Natural killer cell (primary cell): ENCODE data around the gene RAB3C. TPM values are rescaled to one million over a fixed set of nuclear protein-coding genes. Genes with fewer than 3 reads are reported as not detected.

ENCODE experiments used
- ATAC-seq, 3 donors: fragments of 150-1000 bp in 2 of 3; fragments of 200-7000 bp in 1 of 3; cut with Tn5 transposase; 1 replicate in 1 of 3; 2 replicates in 2 of 3; pipeline ENCODE4 v1.10.0; 2021; ENCODE audit warnings: mild to moderate bottlenecking in 2 of 3, moderate library complexity in 2 of 3
- DNase-seq, 2 donors: peaks; one replicate each; pipeline versions ENCODE4 v3.0.0 to v3.0.0-alpha.2; 2013 to 2021; ENCODE audit warnings: mixed read lengths in 1 of 2
- H3K27ac ChIP-seq: one replicate; pipeline ENCODE4 v1.5.1; 2013; ENCODE audit warnings: mild to moderate bottlenecking, low read length
- H3K27me3 ChIP-seq: one replicate; pipeline ENCODE4 v1.6.1; 2013; ENCODE audit warnings: low read length; ENCODE audit not compliant: control insufficient read depth, insufficient read depth
- H3K36me3 ChIP-seq: one replicate; pipeline ENCODE4 v1.6.1; 2013; ENCODE audit warnings: low read length; ENCODE audit not compliant: control insufficient read depth, insufficient read depth
- H3K4me1 ChIP-seq: one replicate; pipeline ENCODE4 v1.6.1; 2013; ENCODE audit warnings: low read length; ENCODE audit not compliant: control insufficient read depth, insufficient read depth
- H3K4me3 ChIP-seq: one replicate; pipeline ENCODE4 v1.5.1; 2013; ENCODE audit warnings: low read length
- H3K9me3 ChIP-seq: one replicate; pipeline ENCODE4 v1.6.1; 2013; ENCODE audit warnings: low read length; ENCODE audit not compliant: control insufficient read depth, insufficient read depth
- H3K27ac Mint-ChIP-seq, 2 donors: one replicate each; pipeline ENCODE4 v1.8.0; 2022; ENCODE audit warnings: mild to moderate bottlenecking in 2 of 2, mixed read lengths in 2 of 2, moderate library complexity in 1 of 2
- H3K27me3 Mint-ChIP-seq, 2 donors: one replicate each; pipeline ENCODE4 v1.8.0; 2022; ENCODE audit warnings: low read depth in 2 of 2, mixed read lengths in 2 of 2
- H3K36me3 Mint-ChIP-seq: one replicate; pipeline ENCODE4 v1.8.0; 2022; ENCODE audit warnings: mixed read lengths
- H3K4me1 Mint-ChIP-seq, 2 donors: one replicate each; pipeline ENCODE4 v1.8.0; 2022; ENCODE audit warnings: mixed read lengths in 2 of 2
- H3K4me3 Mint-ChIP-seq: one replicate; pipeline ENCODE4 v1.8.0; 2022; ENCODE audit warnings: mild to moderate bottlenecking, moderate library complexity, mixed read lengths
- H3K9me3 Mint-ChIP-seq, 2 donors: one replicate each; pipeline ENCODE4 v1.8.0; 2022; ENCODE audit warnings: mixed read lengths in 2 of 2
- CTCF ChIP-seq: fragments of 200-600 bp; IDR thresholded peaks from one replicate; pipeline ENCODE4 v1.8.0; 2022; ENCODE audit warnings: antibody characterized with exemption
- whole genome bisulfite sequencing: methylation state at CpG from one replicate; pipeline ENCODE4 v1.1.7; 2013; ENCODE audit warnings: missing lambda C conversion rate; ENCODE audit not compliant: insufficient coverage; 5-methylcytosine and 5-hydroxymethylcytosine counted together
- intact Hi-C: fragments of 100-400 bp; cut with micrococcal nuclease; formaldehyde crosslinking; loops from one replicate; pipeline ENCODE4 v1.14.2; 2022
- total RNA-seq, 4 donors: library from RNA; stranded (reverse); fragments of 120-200 nt in 1 of 4; gene quantifications; one replicate each; pipeline versions ENCODE4 v1.2.3 to v1.2.4, GENCODE V29; 2013 to 2022

RAB3C gene
- total RNA-seq, 3 donors from 2014 or later (not counting 1 experiment from before 2014, with no cell fraction given): 0.05 TPM; not detected in 2

- H3K9me3 Mint-ChIP-seq: no peaks in the 10 kb centered on the region
- no peak overlapping the region for H3K4me3 Mint-ChIP-seq
- H3K27ac ChIP-seq: no peak overlapping the region
- no peak overlapping the region for H3K27ac Mint-ChIP-seq
- DNase-seq (no peak), ATAC-seq (no peak)
- no peaks in the 10 kb centered on the region for H3K36me3 ChIP-seq
- no peaks in the 10 kb centered on the region for H3K4me1 Mint-ChIP-seq
- intact Hi-C loops: no loop called here
- H3K4me1 ChIP-seq: no peaks in the 10 kb centered on the region
- H3K27me3 ChIP-seq: no peaks in the 10 kb centered on the region
- peaks cover 3 to 15% of the 10 kb centered on the region in 2 donors for H3K27me3 Mint-ChIP-seq
- no peak overlapping the region for H3K4me3 ChIP-seq
- H3K9me3 ChIP-seq: no peaks in the 10 kb centered on the region
- H3K36me3 Mint-ChIP-seq: no peaks in the 10 kb centered on the region
- 88% methylated on average over 2 of the region's 2 CpGs for WGBS
- no peak for TF ChIP-seq CTCF
Measured at GRCh38 chr5:58773744-58774441, 191.0 kb downstream of the RAB3C start.

GRCh38 chr5:58774937-58775336, 192.1 kb downstream of the RAB3C start:
- Mint-ChIP-seq H3K27ac (no peak overlapping the region), H3K4me3 (no peak overlapping the region), H3K4me1 (no peaks in the 10 kb centered on the region), H3K9me3 (no peaks in the 10 kb centered on the region), H3K27me3 (peaks cover 4 to 15% of the 10 kb centered on the region in 2 donors), H3K36me3 (no peaks in the 10 kb centered on the region)
- Histone ChIP-seq H3K4me1 (no peaks in the 10 kb centered on the region), H3K27me3 (no peaks in the 10 kb centered on the region), H3K36me3 (no peaks in the 10 kb centered on the region), H3K27ac (no peak overlapping the region), H3K9me3 (no peaks in the 10 kb centered on the region), H3K4me3 (no peak overlapping the region)
- intact Hi-C loops: no loop called here
- DNase-seq: no peak
- WGBS: 81% methylated on average over 2 of the region's 2 CpGs
- TF ChIP-seq CTCF: no peak
- ATAC-seq: no peak

- Mint-ChIP-seq H3K27ac (no peak overlapping the region), H3K4me3 (no peak overlapping the region), H3K27me3 (peaks cover 4 to 15% of the 10 kb centered on the region in 2 donors), H3K9me3 (no peaks in the 10 kb centered on the region), H3K4me1 (no peaks in the 10 kb centered on the region), H3K36me3 (no peaks in the 10 kb centered on the region)
- H3K4me3 ChIP-seq: no peak overlapping the region
- H3K27me3 ChIP-seq: no peaks in the 10 kb centered on the region
- ATAC-seq: no peak
- H3K4me1 ChIP-seq: no peaks in the 10 kb centered on the region
- no peak for TF ChIP-seq CTCF
- no CpG with 5 or more reads among the region's 2 CpGs for WGBS
- no peak for DNase-seq
- intact Hi-C loops: no loop called here
- H3K9me3 ChIP-seq: no peaks in the 10 kb centered on the region
- no peak overlapping the region for H3K27ac ChIP-seq
- H3K36me3 ChIP-seq: no peaks in the 10 kb centered on the region
Measured at GRCh38 chr5:58775701-58776262, 192.9 kb downstream of the RAB3C start.
